Suprapubic skin (tissue), 4 donors: ENCODE data around the gene SFTPA1.
"Not testable (repeated sequence)": the region's sequence is repeated elsewhere in the genome, so short reads cannot be mapped to it uniquely, and the experiment has no call there.

ENCODE experiments used
- CTCF ChIP-seq, 2 donors: fragments of 200-600 bp in 1 of 2; fragments of 450-650 bp in 1 of 2; sonication (generic) in 1 of 2; IDR thresholded peaks; one replicate each; pipeline ENCODE4 v1.5.1; 2016 to 2019; ENCODE audit warnings: antibody characterized with exemption in 2 of 2, mild to moderate bottlenecking in 1 of 2, moderate library complexity in 1 of 2
- EP300 ChIP-seq: sonication (generic); formaldehyde crosslinking; IDR thresholded peaks from one replicate; pipeline ENCODE4 v1.6.1; 2017; ENCODE audit warnings: antibody characterized with exemption
- POLR2A ChIP-seq, 2 donors: fragments of 450-650 bp; IDR thresholded peaks; one replicate each; pipeline ENCODE4 v1.6.1; 2017; ENCODE audit warnings: antibody characterized with exemption in 2 of 2, mild to moderate bottlenecking in 2 of 2, moderate library complexity in 2 of 2
- POLR2AphosphoS5 ChIP-seq, 3 donors: sonication (generic); formaldehyde crosslinking; IDR thresholded peaks; one replicate each; pipeline ENCODE4 v1.6.1; 2017; ENCODE audit warnings: antibody characterized with exemption in 3 of 3

GRCh38 chr10:79599644-79600043 lies 11.1 kb upstream of the SFTPA1 start:
- not testable (repeated sequence) for TF ChIP-seq CTCF (IDR thresholded peaks at IDR 0.05); EP300; POLR2A (IDR thresholded peaks at IDR 0.05); POLR2AphosphoS5 (IDR thresholded peaks at IDR 0.05)
